GM13976 (cell line): Measurements from ENCODE around the gene SPATA31E1.

Experiments
- DNase-seq: peaks from one replicate; pipeline ENCODE4 v3.0.0; 2012; ENCODE audit warnings: low spot score
- in situ Hi-C: fragments of 300-500 bp; cut with MboI; formaldehyde crosslinking; loops from one replicate; pipeline ENCODE4 v1.12.0; 2022; ENCODE audit warnings: low sequenced_read_pairs, mixed read lengths, inconsistent platforms; ENCODE audit not compliant: unreplicated experiment
- TF ChIP-seq, protein P1 (sequence below): IDR thresholded peaks from 2 replicates; pipeline ENCODE4 v1.5.1; 2012; ENCODE audit warnings: borderline replicate concordance, mild to moderate bottlenecking; ENCODE audit not compliant: insufficient read depth; ENCODE audit errors: extremely low read depth, missing control alignments, control extremely low read depth

Gene SPATA31E1

DNA sequence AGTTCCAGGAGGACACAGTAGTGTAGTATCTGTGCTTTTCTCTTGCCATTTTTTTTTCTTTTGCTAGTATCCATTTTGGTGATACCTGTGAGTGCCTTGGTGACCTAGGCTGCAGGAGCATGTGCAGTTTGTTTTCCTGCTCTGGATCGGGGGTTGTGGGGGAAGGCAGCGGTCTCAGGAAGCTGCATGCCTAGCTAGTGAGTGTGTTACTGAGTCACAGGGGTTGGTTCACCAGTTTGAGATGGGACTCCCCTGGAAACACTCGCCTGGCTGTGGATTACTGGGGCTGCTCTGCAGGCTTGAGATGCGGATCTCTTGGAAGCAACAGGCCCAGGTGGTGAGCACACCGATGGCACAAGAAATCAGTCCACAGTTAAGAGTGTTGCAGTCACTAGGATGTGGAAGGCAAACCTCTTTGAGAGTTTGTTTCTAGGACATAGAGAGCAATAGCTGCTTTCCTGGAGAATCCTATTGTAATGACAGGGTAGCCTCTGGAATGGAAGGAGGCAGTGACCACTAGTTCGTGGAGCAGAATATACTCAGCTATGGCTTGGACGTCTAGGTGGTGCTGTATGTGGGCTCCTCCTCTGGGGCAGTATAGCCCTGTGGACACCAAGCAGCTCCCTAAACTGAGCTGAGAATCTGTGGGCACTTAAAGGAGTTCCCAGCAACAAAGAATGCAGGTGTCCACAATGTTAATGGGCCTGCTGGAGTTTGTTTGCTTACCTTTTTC lies 20.0 kb upstream of the SPATA31E1 start:
- in situ Hi-C loops, result no loop called here
- TF ChIP-seq, protein P1, sequence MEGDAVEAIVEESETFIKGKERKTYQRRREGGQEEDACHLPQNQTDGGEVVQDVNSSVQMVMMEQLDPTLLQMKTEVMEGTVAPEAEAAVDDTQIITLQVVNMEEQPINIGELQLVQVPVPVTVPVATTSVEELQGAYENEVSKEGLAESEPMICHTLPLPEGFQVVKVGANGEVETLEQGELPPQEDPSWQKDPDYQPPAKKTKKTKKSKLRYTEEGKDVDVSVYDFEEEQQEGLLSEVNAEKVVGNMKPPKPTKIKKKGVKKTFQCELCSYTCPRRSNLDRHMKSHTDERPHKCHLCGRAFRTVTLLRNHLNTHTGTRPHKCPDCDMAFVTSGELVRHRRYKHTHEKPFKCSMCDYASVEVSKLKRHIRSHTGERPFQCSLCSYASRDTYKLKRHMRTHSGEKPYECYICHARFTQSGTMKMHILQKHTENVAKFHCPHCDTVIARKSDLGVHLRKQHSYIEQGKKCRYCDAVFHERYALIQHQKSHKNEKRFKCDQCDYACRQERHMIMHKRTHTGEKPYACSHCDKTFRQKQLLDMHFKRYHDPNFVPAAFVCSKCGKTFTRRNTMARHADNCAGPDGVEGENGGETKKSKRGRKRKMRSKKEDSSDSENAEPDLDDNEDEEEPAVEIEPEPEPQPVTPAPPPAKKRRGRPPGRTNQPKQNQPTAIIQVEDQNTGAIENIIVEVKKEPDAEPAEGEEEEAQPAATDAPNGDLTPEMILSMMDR, result no peak
- no peak for DNase-seq

- DNase-seq, result no peak
- in situ Hi-C loops, result no loop called here
- TF ChIP-seq, protein P1, result no peak
These were observed 18.7 kb upstream of the SPATA31E1 start for GRCh38 chr9:87863882-87864465.

GRCh38 chr9:87864915-87865314 lies 17.8 kb upstream of the SPATA31E1 start:
- in situ Hi-C loops, result no loop called here
- no peak for DNase-seq
- TF ChIP-seq, protein P1, result no peak

DNA sequence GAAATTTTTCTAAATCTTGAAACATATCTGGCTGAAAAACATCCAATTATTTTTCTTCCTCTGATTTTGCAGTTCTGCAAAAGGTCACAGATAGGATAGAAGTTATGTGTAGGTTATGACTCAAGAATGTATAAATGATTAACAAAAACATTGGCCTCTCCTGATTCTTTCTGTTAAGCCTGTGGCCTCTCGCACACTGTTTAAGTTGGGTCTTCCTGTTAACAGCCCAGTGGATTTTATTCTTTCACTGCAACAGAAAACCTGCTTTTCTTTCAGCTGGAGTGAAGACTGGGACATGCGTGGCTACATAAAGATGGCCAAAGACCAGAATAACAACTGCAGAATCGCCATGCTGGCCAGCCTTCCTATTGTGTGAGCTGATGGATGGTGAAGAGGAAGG lies 17.1 kb upstream of the SPATA31E1 start:
- DNase-seq, result no peak
- TF ChIP-seq, protein P1, result no peak
- in situ Hi-C loops, result no loop called here

DNA sequence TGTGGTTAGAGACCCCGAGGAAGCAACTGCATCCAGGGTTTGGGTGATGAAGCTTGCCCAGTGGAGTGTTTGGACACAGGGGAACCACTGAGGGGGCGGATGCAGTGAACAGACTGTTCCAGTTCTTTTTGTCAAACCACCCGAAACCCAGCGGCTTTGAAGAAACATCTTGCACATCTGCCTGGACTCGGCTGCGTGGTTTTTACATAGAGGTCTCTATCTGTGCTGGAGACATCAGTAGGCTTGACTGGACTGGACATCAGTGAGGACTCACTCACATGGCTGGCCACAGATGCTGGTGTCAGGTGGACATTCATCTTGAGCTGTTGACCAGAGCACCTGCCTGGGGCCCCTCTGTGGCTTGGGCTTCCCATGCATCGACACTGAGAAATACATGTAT lies 15.3 kb upstream of the SPATA31E1 start:
- in situ Hi-C loops, result no loop called here
- TF ChIP-seq, protein P1, result no peak
- no peak for DNase-seq

DNA sequence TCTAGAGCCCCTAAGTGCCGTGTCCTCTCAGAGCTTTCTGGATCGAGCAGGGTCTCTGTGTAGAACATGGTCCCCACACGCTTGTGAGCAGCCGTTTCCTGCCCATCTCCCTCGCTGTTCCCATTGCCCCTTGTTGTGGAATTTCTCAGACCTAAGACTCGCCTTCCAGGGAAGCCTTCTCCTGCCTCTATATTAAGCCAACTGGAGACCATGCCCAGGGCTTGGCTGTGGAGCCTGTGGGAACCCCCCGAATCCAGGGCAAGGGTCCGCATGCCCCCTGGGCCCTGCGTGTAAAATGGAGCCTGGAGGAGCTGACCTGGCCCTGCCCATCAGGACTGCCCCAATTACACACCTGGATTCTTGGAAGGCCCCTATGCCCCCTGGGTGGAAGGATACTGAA lies 14.5 kb upstream of the SPATA31E1 start:
- TF ChIP-seq, protein P1, result no peak
- in situ Hi-C loops, result no loop called here
- DNase-seq, result no peak
